GM23338 (cell line): ENCODE measurements around the gene TLR9. TPM values are rescaled to one million over a fixed set of nuclear protein-coding genes. Genes with fewer than 3 reads are reported as not detected.

Experiments
- ATAC-seq: fragments of 200-7000 bp; cut with Tn5 transposase; 3 replicates; pipeline ENCODE4 v1.9.1; 2020
- DNase-seq: peaks from one replicate; pipeline ENCODE4 v3.0.0-alpha.2; 2015; ENCODE audit warnings: low spot score
- H2AFZ ChIP-seq: fragments of 200-600 bp; sonication (generic); 2 replicates; pipeline ENCODE4 v1.8.0; 2016; ENCODE audit warnings: antibody characterized with exemption, mild to moderate bottlenecking, moderate library complexity
- H3F3A ChIP-seq: fragments of 200-600 bp; sonication (generic); replicated peaks from 2 replicates; pipeline ENCODE4 v1.8.0; 2017; ENCODE audit warnings: antibody characterized with exemption, mixed run types, low read depth
- H3K27ac ChIP-seq: fragments of 200-600 bp; sonication (generic); 2 replicates; pipeline ENCODE4 v1.6.1; 2016; ENCODE audit warnings: low read depth
- H3K27me3 ChIP-seq: fragments of 200-600 bp; sonication (generic); 2 replicates; pipeline ENCODE4 v1.8.0; 2016; ENCODE audit warnings: mild to moderate bottlenecking, mixed run types, moderate library complexity; ENCODE audit not compliant: insufficient read depth
- H3K36me3 ChIP-seq: fragments of 200-600 bp; sonication (generic); 2 replicates; pipeline ENCODE4 v1.8.0; 2016; ENCODE audit warnings: mild to moderate bottlenecking; ENCODE audit not compliant: insufficient read depth
- H3K4me1 ChIP-seq: fragments of 200-600 bp; sonication (generic); 2 replicates; pipeline ENCODE4 v1.8.0; 2016; ENCODE audit warnings: mild to moderate bottlenecking, moderate library complexity; ENCODE audit not compliant: insufficient read depth
- H3K4me2 ChIP-seq: fragments of 200-600 bp; sonication (generic); 2 replicates; pipeline ENCODE4 v1.7.1; 2017; ENCODE audit warnings: mixed run types
- H3K4me3 ChIP-seq: fragments of 200-600 bp; sonication (generic); 2 replicates; pipeline ENCODE4 v1.6.1; 2016; ENCODE audit warnings: mixed run types
- H3K79me2 ChIP-seq: fragments of 200-600 bp; sonication (generic); replicated peaks from 2 replicates; pipeline ENCODE4 v1.8.0; 2017; ENCODE audit warnings: mild to moderate bottlenecking; ENCODE audit not compliant: insufficient read depth
- H3K9me2 ChIP-seq: fragments of 200-600 bp; sonication (generic); 2 replicates; pipeline ENCODE4 v1.8.0; 2017; ENCODE audit not compliant: insufficient read depth
- H4K20me1 ChIP-seq: fragments of 200-600 bp; sonication (generic); replicated peaks from 2 replicates; pipeline ENCODE4 v1.8.0; 2017; ENCODE audit warnings: mild to moderate bottlenecking; ENCODE audit not compliant: insufficient read depth
- H3K27ac Mint-ChIP-seq: 2 replicates; pipeline ENCODE4 v1.8.0; 2020; ENCODE audit warnings: inconsistent platforms, mild to moderate bottlenecking, moderate library complexity, mixed read lengths
- H3K27me3 Mint-ChIP-seq: 3 replicates; pipeline ENCODE4 v1.8.0; 2022; ENCODE audit warnings: low read depth, mild to moderate bottlenecking, moderate library complexity, mixed read lengths, inconsistent platforms; ENCODE audit not compliant: insufficient read depth, poor library complexity
- H3K36me3 Mint-ChIP-seq: 3 replicates; pipeline ENCODE4 v1.8.0; 2021; ENCODE audit warnings: low read depth, mild to moderate bottlenecking, inconsistent platforms, moderate library complexity, mixed read lengths
- H3K4me1 Mint-ChIP-seq: 3 replicates; pipeline ENCODE4 v1.8.0; 2020; ENCODE audit warnings: mild to moderate bottlenecking, inconsistent platforms, mixed read lengths
- H3K4me3 Mint-ChIP-seq: 3 replicates; pipeline ENCODE4 v1.8.0; 2021; ENCODE audit warnings: moderate library complexity, mild to moderate bottlenecking, inconsistent platforms, mixed read lengths
- H3K9me3 Mint-ChIP-seq: 3 replicates; pipeline ENCODE4 v1.8.0; 2020; ENCODE audit warnings: moderate library complexity, mild to moderate bottlenecking, inconsistent platforms, mixed read lengths
- CREB1 ChIP-seq: fragments of 250-450 bp; sonication (Bioruptor Pico); IDR thresholded peaks from 2 replicates; pipeline ENCODE4 v1.5.0; 2020; ENCODE audit warnings: low read depth, mild to moderate bottlenecking, moderate library complexity
- EZH2 ChIP-seq: fragments of 200-600 bp; sonication (generic); IDR thresholded peaks from one replicate; pipeline ENCODE4 v1.8.0; 2017; ENCODE audit warnings: antibody characterized with exemption, mild to moderate bottlenecking, low read depth; ENCODE audit not compliant: unreplicated experiment
- EZH2phosphoT487 ChIP-seq: fragments of 200-600 bp; sonication (generic); IDR thresholded peaks from one replicate; pipeline ENCODE4 v1.8.1; 2018; ENCODE audit warnings: antibody characterized with exemption; ENCODE audit not compliant: unreplicated experiment
- JUNB ChIP-seq: IDR thresholded peaks from one replicate; pipeline ENCODE4 v1.6.1; 2016; ENCODE audit warnings: antibody characterized with exemption; ENCODE audit not compliant: unreplicated experiment
- POLR2AphosphoS5 ChIP-seq: IDR thresholded peaks from 2 replicates; pipeline ENCODE4 v1.6.1; 2016; ENCODE audit warnings: antibody characterized with exemption, low read depth
- REST ChIP-seq: IDR thresholded peaks from one replicate; pipeline ENCODE4 v1.6.1; 2018; ENCODE audit warnings: antibody characterized with exemption; ENCODE audit not compliant: unreplicated experiment
- STAT1 ChIP-seq: IDR thresholded peaks from one replicate; pipeline ENCODE4 v1.6.1; 2016; ENCODE audit warnings: antibody characterized with exemption; ENCODE audit not compliant: unreplicated experiment
- ZNF114 ChIP-seq: fragments of 250-450 bp; sonication (Bioruptor Pico); IDR thresholded peaks from 2 replicates; pipeline ENCODE4 v1.5.0; 2020; ENCODE audit warnings: mild to moderate bottlenecking, moderate library complexity
- ZNF331 ChIP-seq: fragments of 250-450 bp; sonication (Bioruptor Pico); IDR thresholded peaks from 2 replicates; pipeline ENCODE4 v1.5.0; 2020; ENCODE audit warnings: low read depth, mild to moderate bottlenecking, moderate library complexity
- polyA plus RNA-seq: library from polyadenylated mRNA; unstranded; fragments of >200 nt; fragmentation: Nextera tagmentation; extraction: Ambion mirVana; gene quantifications from 2 replicates; pipeline ENCODE4 v1.2.1, GENCODE V29; 2016
- total RNA-seq: library from RNA; depleted of rRNA; stranded (reverse); fragments of >200 nt; shearing (Covaris generic); gene quantifications from 2 replicates; pipeline ENCODE4 v1.2.3, GENCODE V29; 2014
- TF ChIP-seq, protein P1 (sequence below), 2 experiments: fragments of 200-600 bp in 1 of 2; sonication (generic) in 1 of 2; conservative IDR thresholded peaks; 2 replicates each; pipeline versions ENCODE4 v1.5.1 to v1.6.1; 2016 to 2017; ENCODE audit warnings: antibody characterized with exemption in 2 of 2, low read depth in 2 of 2, mild to moderate bottlenecking in 2 of 2, moderate library complexity in 1 of 2

TLR9 gene
- total and polyA plus RNA-seq, 2 experiments from 2014 or later = not detected

- Histone ChIP-seq H4K20me1 (peaks cover 13% of the 10 kb centered on the region), H3K4me3 (no peak overlapping the region), H2AFZ (no peak overlapping the region), H3K27ac (no peak overlapping the region), H3K9me2 (no peaks in the 10 kb centered on the region), H3K36me3 (peaks cover 69% of the 10 kb centered on the region), H3F3A (peaks cover 12% of the 10 kb centered on the region), H3K4me2 (no peak overlapping the region), H3K79me2 (peaks cover 12% of the 10 kb centered on the region), H3K4me1 (peaks cover 7% of the 10 kb centered on the region), H3K27me3 (no peaks in the 10 kb centered on the region)
- TF ChIP-seq EZH2phosphoT487 = no peak
- TF ChIP-seq, protein P1, sequence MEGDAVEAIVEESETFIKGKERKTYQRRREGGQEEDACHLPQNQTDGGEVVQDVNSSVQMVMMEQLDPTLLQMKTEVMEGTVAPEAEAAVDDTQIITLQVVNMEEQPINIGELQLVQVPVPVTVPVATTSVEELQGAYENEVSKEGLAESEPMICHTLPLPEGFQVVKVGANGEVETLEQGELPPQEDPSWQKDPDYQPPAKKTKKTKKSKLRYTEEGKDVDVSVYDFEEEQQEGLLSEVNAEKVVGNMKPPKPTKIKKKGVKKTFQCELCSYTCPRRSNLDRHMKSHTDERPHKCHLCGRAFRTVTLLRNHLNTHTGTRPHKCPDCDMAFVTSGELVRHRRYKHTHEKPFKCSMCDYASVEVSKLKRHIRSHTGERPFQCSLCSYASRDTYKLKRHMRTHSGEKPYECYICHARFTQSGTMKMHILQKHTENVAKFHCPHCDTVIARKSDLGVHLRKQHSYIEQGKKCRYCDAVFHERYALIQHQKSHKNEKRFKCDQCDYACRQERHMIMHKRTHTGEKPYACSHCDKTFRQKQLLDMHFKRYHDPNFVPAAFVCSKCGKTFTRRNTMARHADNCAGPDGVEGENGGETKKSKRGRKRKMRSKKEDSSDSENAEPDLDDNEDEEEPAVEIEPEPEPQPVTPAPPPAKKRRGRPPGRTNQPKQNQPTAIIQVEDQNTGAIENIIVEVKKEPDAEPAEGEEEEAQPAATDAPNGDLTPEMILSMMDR (conservative IDR thresholded peaks at IDR 0.05; ENCODE audit: low read depth in 2 of 2) = no peak
- no peak for TF ChIP-seq CREB1
- no peak for TF ChIP-seq EZH2
- TF ChIP-seq JUNB = no peak
- TF ChIP-seq STAT1 = no peak
- no peak for TF ChIP-seq POLR2AphosphoS5
- no peak for TF ChIP-seq ZNF114 (CRISPR knock-in tag)
- no peak for TF ChIP-seq REST
- no peak for TF ChIP-seq ZNF331 (CRISPR knock-in tag)
- H3K27ac Mint-ChIP-seq = no peak overlapping the region
- H3K4me1 Mint-ChIP-seq = peaks cover 12% of the 10 kb centered on the region
- no peak overlapping the region for H3K4me3 Mint-ChIP-seq
- ATAC-seq (no peak), DNase-seq (no peak)
- H3K27me3 Mint-ChIP-seq = peaks cover 6% of the 10 kb centered on the region
- peaks cover 71% of the 10 kb centered on the region for H3K36me3 Mint-ChIP-seq
- H3K9me3 Mint-ChIP-seq = peaks cover 4% of the 10 kb centered on the region; the same call in 1 of the 3 replicates
Measured at GRCh38 chr3:52202384-52203077, 22.9 kb downstream of the TLR9 start.
